Measurements from ENCODE around the gene AGPAT2.

The AGPAT2 gene

GRCh38 chr9:136676297-136676794 lies 10.9 kb downstream of the AGPAT2 start:
- H3K36me3 ChIP-seq: peaks cover 28 to 69% (median 47%) of the 10 kb centered on the region in 11 experiments
- H3K9me3 ChIP-seq (replicated peaks in 1 of 11): no peaks in the 10 kb centered on the region
- peaks cover 55 to 88% (median 81%) of the 10 kb centered on the region in 10 experiments for H3K4me1 ChIP-seq
- peaks cover 50 to 100% (median 83%) of the 10 kb centered on the region in 11 experiments for H4K20me1 ChIP-seq
- no peak for TF ChIP-seq Cebpa-rat (IDR thresholded peaks at IDR 0.05)
- H3K9ac ChIP-seq: peak overlapping the region in 3 of 11 experiments; percentile 3 to 30 (median 22); a peak in 5 of 22 replicates
- peak overlapping the region in 5 of 11 experiments; percentile 19 to 55 (median 30); a peak in 5 of 22 replicates for H3K4me2 ChIP-seq
- no peak overlapping the region for H3K4me3 ChIP-seq
- peak overlapping the region in 1 of 11 experiments; percentile 6; a peak in 2 of 22 replicates for H3K27ac ChIP-seq
- no peaks in the 10 kb centered on the region for H3K27me3 ChIP-seq

GRCh38 chr9:136675477-136676296 lies 11.6 kb downstream of the AGPAT2 start:
- H3K27ac ChIP-seq: peak overlapping the region in 1 of 11 experiments; percentile 6; a peak in 1 of 22 replicates
- no peaks in the 10 kb centered on the region for H3K27me3 ChIP-seq
- H3K36me3 ChIP-seq: peaks cover 28 to 62% (median 41%) of the 10 kb centered on the region in 11 experiments
- H3K9ac ChIP-seq: peak overlapping the region in 3 of 11 experiments; percentile 3 to 30 (median 22); a peak in 5 of 22 replicates
- no peaks in the 10 kb centered on the region for H3K9me3 ChIP-seq (replicated peaks in 1 of 11)
- H3K4me3 ChIP-seq: no peak overlapping the region
- H3K4me1 ChIP-seq: peaks cover 53 to 88% (median 81%) of the 10 kb centered on the region in 10 experiments
- TF ChIP-seq Cebpa-rat (IDR thresholded peaks at IDR 0.05): no peak
- H3K4me2 ChIP-seq: peak overlapping the region in 5 of 11 experiments; percentile 19 to 55 (median 30); a peak in 7 of 22 replicates
- peaks cover 52 to 100% (median 81%) of the 10 kb centered on the region in 11 experiments for H4K20me1 ChIP-seq

GRCh38 chr9:136674786-136675349 lies 12.4 kb downstream of the AGPAT2 start:
- peak overlapping the region in 6 of 11 experiments; percentile 12 to 99 (median 46); a peak in 6 of 22 replicates for H3K4me2 ChIP-seq
- no peaks in the 10 kb centered on the region for H3K9me3 ChIP-seq (replicated peaks in 1 of 11)
- no peak overlapping the region for H3K4me3 ChIP-seq
- TF ChIP-seq Cebpa-rat (IDR thresholded peaks at IDR 0.05): no peak
- peaks cover 51 to 88% (median 81%) of the 10 kb centered on the region in 10 experiments for H3K4me1 ChIP-seq
- no peak overlapping the region for H3K9ac ChIP-seq
- peaks cover 28 to 60% (median 41%) of the 10 kb centered on the region in 11 experiments for H3K36me3 ChIP-seq
- H3K27ac ChIP-seq: no peak overlapping the region
- H3K27me3 ChIP-seq: no peaks in the 10 kb centered on the region
- H4K20me1 ChIP-seq: peaks cover 54 to 100% (median 83%) of the 10 kb centered on the region in 11 experiments

- H3K27ac ChIP-seq: no peak overlapping the region
- H3K27me3 ChIP-seq: no peaks in the 10 kb centered on the region
- H3K9me3 ChIP-seq (replicated peaks in 1 of 11): no peaks in the 10 kb centered on the region
- H3K36me3 ChIP-seq: peaks cover 28 to 60% (median 41%) of the 10 kb centered on the region in 11 experiments
- peaks cover 49 to 88% (median 81%) of the 10 kb centered on the region in 10 experiments for H3K4me1 ChIP-seq
- no peak overlapping the region for H3K4me3 ChIP-seq
- TF ChIP-seq Cebpa-rat (IDR thresholded peaks at IDR 0.05): no peak
- peak overlapping the region in 2 of 11 experiments; percentile 1 to 43; a peak in 2 of 22 replicates for H3K9ac ChIP-seq
- peaks cover 56 to 100% (median 76%) of the 10 kb centered on the region in 11 experiments for H4K20me1 ChIP-seq
- H3K4me2 ChIP-seq: peak overlapping the region in 9 of 11 experiments; percentile 12 to 99 (median 59); a peak in 17 of 22 replicates
Measured at GRCh38 chr9:136673975-136674785, 13.1 kb downstream of the AGPAT2 start.

- H3K9ac ChIP-seq: peak overlapping the region in 4 of 11 experiments; percentile 1 to 43 (median 28); a peak in 3 of 22 replicates
- no peak overlapping the region for H3K27ac ChIP-seq
- TF ChIP-seq Cebpa-rat (IDR thresholded peaks at IDR 0.05): no peak
- H3K4me1 ChIP-seq: peaks cover 49 to 88% (median 81%) of the 10 kb centered on the region in 10 experiments
- no peaks in the 10 kb centered on the region for H3K9me3 ChIP-seq (replicated peaks in 1 of 11)
- H3K4me3 ChIP-seq: no peak overlapping the region
- H3K36me3 ChIP-seq: peaks cover 28 to 60% (median 41%) of the 10 kb centered on the region in 11 experiments
- peak overlapping the region in 8 of 11 experiments; percentile 17 to 99 (median 60); a peak in 15 of 22 replicates for H3K4me2 ChIP-seq
- H4K20me1 ChIP-seq: peaks cover 54 to 100% (median 72%) of the 10 kb centered on the region in 11 experiments
- no peaks in the 10 kb centered on the region for H3K27me3 ChIP-seq
Measured at GRCh38 chr9:136673088-136673974, 13.9 kb downstream of the AGPAT2 start.

GRCh38 chr9:136672431-136673087 lies 14.7 kb downstream of the AGPAT2 start:
- H3K9ac ChIP-seq: peak overlapping the region in 5 of 11 experiments; percentile 29 to 60 (median 45); a peak in 7 of 22 replicates
- no peak overlapping the region for H3K4me3 ChIP-seq
- peaks cover 0 to 8% (median 2%) of the 10 kb centered on the region in 11 experiments; a peak in 8 of 22 replicates for H3K27me3 ChIP-seq
- H3K4me2 ChIP-seq: peak overlapping the region; percentile 54 to 100 (median 97); a peak in 20 of 22 replicates
- no peaks in the 10 kb centered on the region for H3K9me3 ChIP-seq (replicated peaks in 1 of 11)
- H3K27ac ChIP-seq: peak overlapping the region in 3 of 11 experiments; percentile 28 to 39 (median 35); a peak in 5 of 22 replicates
- H4K20me1 ChIP-seq: peaks cover 47 to 100% (median 72%) of the 10 kb centered on the region in 11 experiments; a peak in 21 of 22 replicates
- peaks cover 48 to 88% (median 82%) of the 10 kb centered on the region in 10 experiments for H3K4me1 ChIP-seq
- peaks cover 28 to 52% (median 41%) of the 10 kb centered on the region in 11 experiments for H3K36me3 ChIP-seq
- TF ChIP-seq Cebpa-rat (IDR thresholded peaks at IDR 0.05): no peak

Data from BLaER1 treated with 17β-estradiol and CSF1 and Interleukin-3, amounts not matched to agents 10 nM and 100 nM (cell line).